Measurements from ENCODE around the gene JMJD1C.

The JMJD1C gene

GRCh38 chr10:63489838-63490237, 24.1 kb upstream of the JMJD1C start:
- H3K4me1 ChIP-seq (ENCODE audit: low read length), result no peaks in the 10 kb centered on the region
- H2AFZ ChIP-seq (ENCODE audit: low read length), result no peak overlapping the region
- H3K36me3 ChIP-seq (replicated peaks; ENCODE audit: insufficient read depth, low read length), result no peaks in the 10 kb centered on the region
- DNase-seq, result no peak
- no peaks in the 10 kb centered on the region for H3K9me2 ChIP-seq (replicated peaks; ENCODE audit: insufficient read depth, low read length)
- peaks cover 78% of the 10 kb centered on the region for H3K79me2 ChIP-seq (ENCODE audit: low read length)
- H3K4me2 ChIP-seq (ENCODE audit: low read depth, low read length), result no peak overlapping the region
- no peak for TF ChIP-seq EZH2phosphoT487 (IDR thresholded peaks at IDR 0.05; ENCODE audit: low read length)
- TF ChIP-seq EZH2 (optimal IDR thresholded peaks at IDR 0.05; ENCODE audit: low read depth, low read length), result no peak
- no peak for TF ChIP-seq CTCF (IDR thresholded peaks at IDR 0.05; ENCODE audit: low read length)
- no peaks in the 10 kb centered on the region for H3K9me3 ChIP-seq (replicated peaks; ENCODE audit: insufficient read depth, low read length)
- no peak overlapping the region for H3K9ac ChIP-seq (ENCODE audit: low read length)
- no peaks in the 10 kb centered on the region for H3F3A ChIP-seq (ENCODE audit: insufficient read depth, low read length)
- H4K20me1 ChIP-seq (ENCODE audit: insufficient read depth, low read length), result peaks cover 9% of the 10 kb centered on the region
- no peaks in the 10 kb centered on the region for H3K27me3 ChIP-seq (replicated peaks; ENCODE audit: insufficient read depth, low read length)
- H3K4me3 ChIP-seq (ENCODE audit: low read length), result no peak overlapping the region
- H3K27ac ChIP-seq (ENCODE audit: low read length), result no peak overlapping the region

GRCh38 chr10:63487990-63488389, 22.2 kb upstream of the JMJD1C start:
- TF ChIP-seq EZH2 (optimal IDR thresholded peaks at IDR 0.05; ENCODE audit: low read depth, low read length), result no peak
- TF ChIP-seq CTCF (IDR thresholded peaks at IDR 0.05; ENCODE audit: low read length), result no peak
- no peak for TF ChIP-seq EZH2phosphoT487 (IDR thresholded peaks at IDR 0.05; ENCODE audit: low read length)
- Histone ChIP-seq H3K4me3 (ENCODE audit: low read length) (no peak overlapping the region), H3K9me3 (replicated peaks; ENCODE audit: insufficient read depth, low read length) (no peaks in the 10 kb centered on the region), H3F3A (ENCODE audit: insufficient read depth, low read length) (no peaks in the 10 kb centered on the region), H3K27me3 (replicated peaks; ENCODE audit: insufficient read depth, low read length) (no peaks in the 10 kb centered on the region), H3K9ac (ENCODE audit: low read length) (no peak overlapping the region), H3K27ac (ENCODE audit: low read length) (no peak overlapping the region), H3K79me2 (ENCODE audit: low read length) (peaks cover 77% of the 10 kb centered on the region), H4K20me1 (ENCODE audit: insufficient read depth, low read length) (peaks cover 9% of the 10 kb centered on the region), H3K9me2 (replicated peaks; ENCODE audit: insufficient read depth, low read length) (no peaks in the 10 kb centered on the region), H3K4me1 (ENCODE audit: low read length) (no peaks in the 10 kb centered on the region), H2AFZ (ENCODE audit: low read length) (no peak overlapping the region), H3K36me3 (replicated peaks; ENCODE audit: insufficient read depth, low read length) (no peaks in the 10 kb centered on the region), H3K4me2 (ENCODE audit: low read depth, low read length) (no peak overlapping the region)
- no peak for DNase-seq

DNA sequence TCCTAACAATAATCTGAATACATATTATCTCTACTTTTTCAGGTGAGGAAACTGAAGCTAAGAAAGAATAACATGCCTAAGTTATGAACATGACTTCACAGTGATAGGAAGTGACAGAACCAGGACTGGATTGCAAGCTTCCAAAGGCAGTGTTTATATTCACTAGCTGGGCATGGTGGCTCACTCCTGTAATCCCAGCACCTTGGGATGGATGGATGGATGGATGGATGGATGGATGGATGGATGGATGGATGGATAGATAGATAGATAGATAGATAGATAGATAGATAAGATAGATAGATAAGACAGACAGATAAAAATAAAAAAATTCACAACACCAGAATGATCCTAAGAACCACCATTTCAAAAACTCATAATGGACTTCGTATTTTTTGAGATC, 18.2 kb upstream of the JMJD1C start:
- no peaks in the 10 kb centered on the region for H3K4me1 ChIP-seq (ENCODE audit: low read length)
- H3F3A ChIP-seq (ENCODE audit: insufficient read depth, low read length), result no peaks in the 10 kb centered on the region
- no peak overlapping the region for H3K4me2 ChIP-seq (ENCODE audit: low read depth, low read length)
- no peak overlapping the region for H3K4me3 ChIP-seq (ENCODE audit: low read length)
- H3K79me2 ChIP-seq (ENCODE audit: low read length), result peaks cover 79% of the 10 kb centered on the region
- H3K27me3 ChIP-seq (replicated peaks; ENCODE audit: insufficient read depth, low read length), result no peaks in the 10 kb centered on the region
- H3K9me3 ChIP-seq (replicated peaks; ENCODE audit: insufficient read depth, low read length), result no peaks in the 10 kb centered on the region
- DNase-seq, result no peak
- no peaks in the 10 kb centered on the region for H3K9me2 ChIP-seq (replicated peaks; ENCODE audit: insufficient read depth, low read length)
- no peak overlapping the region for H2AFZ ChIP-seq (ENCODE audit: low read length)
- H3K36me3 ChIP-seq (replicated peaks; ENCODE audit: insufficient read depth, low read length), result no peaks in the 10 kb centered on the region
- no peak overlapping the region for H3K27ac ChIP-seq (ENCODE audit: low read length)
- H3K9ac ChIP-seq (ENCODE audit: low read length), result no peak overlapping the region
- peaks cover 12% of the 10 kb centered on the region for H4K20me1 ChIP-seq (ENCODE audit: insufficient read depth, low read length)
- TF ChIP-seq EZH2 (optimal IDR thresholded peaks at IDR 0.05; ENCODE audit: low read depth, low read length) (no peak), CTCF (IDR thresholded peaks at IDR 0.05; ENCODE audit: low read length) (no peak), EZH2phosphoT487 (IDR thresholded peaks at IDR 0.05; ENCODE audit: low read length) (no peak)

Data from MM.1S (cell line).